ENCODE data around the gene ANO1.

Gene ANO1

DNA sequence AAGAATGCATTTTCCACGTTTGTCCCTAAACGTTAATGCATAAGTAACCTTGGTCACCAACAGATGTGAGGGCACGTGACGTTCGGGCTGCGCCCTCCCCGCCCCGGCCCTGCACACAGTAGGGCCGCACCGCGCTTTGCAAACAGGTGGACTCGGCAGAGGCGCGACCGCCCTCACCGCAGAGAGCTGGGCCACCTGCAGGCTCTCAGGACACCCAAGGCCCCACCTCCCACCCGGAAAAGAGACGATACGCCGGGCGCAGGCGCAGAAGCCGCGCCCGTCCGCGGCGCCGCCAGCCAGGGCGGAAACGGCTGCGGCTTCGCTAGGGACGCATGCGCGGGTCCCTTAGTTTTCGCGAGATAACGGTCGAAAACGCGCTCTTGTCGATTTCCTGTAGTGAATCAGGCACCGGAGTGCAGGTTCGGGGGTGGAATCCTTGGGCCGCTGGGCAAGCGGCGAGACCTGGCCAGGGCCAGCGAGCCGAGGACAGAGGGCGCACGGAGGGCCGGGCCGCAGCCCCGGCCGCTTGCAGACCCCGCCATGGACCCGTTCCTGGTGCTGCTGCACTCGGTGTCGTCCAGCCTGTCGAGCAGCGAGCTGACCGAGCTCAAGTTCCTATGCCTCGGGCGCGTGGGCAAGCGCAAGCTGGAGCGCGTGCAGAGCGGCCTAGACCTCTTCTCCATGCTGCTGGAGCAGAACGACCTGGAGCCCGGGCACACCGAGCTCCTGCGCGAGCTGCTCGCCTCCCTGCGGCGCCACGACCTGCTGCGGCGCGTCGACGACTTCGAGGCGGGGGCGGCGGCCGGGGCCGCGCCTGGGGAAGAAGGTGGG is 125.0 kb downstream of the ANO1 start, which contains the start of gene FADD:
FADD (plus strand) TSS at position 377 of the 831 bp plus-strand sequence; CDS start at position 541, 164 bp downstream.
- TF ChIP-seq, protein P1, sequence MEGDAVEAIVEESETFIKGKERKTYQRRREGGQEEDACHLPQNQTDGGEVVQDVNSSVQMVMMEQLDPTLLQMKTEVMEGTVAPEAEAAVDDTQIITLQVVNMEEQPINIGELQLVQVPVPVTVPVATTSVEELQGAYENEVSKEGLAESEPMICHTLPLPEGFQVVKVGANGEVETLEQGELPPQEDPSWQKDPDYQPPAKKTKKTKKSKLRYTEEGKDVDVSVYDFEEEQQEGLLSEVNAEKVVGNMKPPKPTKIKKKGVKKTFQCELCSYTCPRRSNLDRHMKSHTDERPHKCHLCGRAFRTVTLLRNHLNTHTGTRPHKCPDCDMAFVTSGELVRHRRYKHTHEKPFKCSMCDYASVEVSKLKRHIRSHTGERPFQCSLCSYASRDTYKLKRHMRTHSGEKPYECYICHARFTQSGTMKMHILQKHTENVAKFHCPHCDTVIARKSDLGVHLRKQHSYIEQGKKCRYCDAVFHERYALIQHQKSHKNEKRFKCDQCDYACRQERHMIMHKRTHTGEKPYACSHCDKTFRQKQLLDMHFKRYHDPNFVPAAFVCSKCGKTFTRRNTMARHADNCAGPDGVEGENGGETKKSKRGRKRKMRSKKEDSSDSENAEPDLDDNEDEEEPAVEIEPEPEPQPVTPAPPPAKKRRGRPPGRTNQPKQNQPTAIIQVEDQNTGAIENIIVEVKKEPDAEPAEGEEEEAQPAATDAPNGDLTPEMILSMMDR (IDR thresholded peaks at IDR 0.05), result no peak
- TF ChIP-seq ZFX (IDR thresholded peaks at IDR 0.05; ENCODE audit: borderline replicate concordance), result no peak
- peak within 1 kb of the TSS; percentile 86 for H3K27ac ChIP-seq

DNA sequence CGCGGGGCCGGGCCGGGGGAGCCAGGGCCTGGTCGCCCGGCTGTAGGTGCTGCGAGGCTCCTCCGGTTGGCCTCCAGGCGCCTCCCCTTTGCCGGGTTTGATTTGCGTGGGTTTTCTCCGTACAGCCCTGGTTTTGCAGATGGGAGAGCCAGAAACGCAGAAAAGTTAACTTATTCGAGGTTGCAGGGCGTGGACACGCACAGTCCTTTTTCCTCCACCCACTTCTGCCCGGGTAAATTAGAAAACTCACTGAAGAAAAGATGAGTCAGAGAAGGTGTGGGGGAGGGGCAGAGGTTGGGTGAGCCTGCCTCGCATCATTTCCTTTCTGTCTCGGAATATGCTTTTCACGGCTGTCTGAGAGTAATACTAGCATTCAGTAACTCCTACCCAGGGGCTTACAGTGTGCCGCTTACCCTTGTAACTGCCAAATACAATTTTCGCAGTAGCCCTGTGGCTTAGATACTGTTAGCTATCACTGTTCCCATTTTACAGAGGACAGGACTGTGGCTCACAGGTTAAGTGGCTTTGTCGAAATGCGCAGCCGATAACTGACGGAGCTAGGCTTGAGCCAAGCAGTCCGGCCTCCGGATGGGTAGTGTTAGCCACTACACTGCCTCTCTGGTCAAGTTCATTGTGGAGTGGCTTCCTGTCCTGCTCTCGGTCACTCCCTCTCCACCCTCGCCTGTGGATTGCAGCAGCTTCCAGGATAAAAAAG is 125.8 kb downstream of the ANO1 start:
- TF ChIP-seq, protein P1 (IDR thresholded peaks at IDR 0.05), result no peak
- TF ChIP-seq ZFX (IDR thresholded peaks at IDR 0.05; ENCODE audit: borderline replicate concordance), result no peak

DNA sequence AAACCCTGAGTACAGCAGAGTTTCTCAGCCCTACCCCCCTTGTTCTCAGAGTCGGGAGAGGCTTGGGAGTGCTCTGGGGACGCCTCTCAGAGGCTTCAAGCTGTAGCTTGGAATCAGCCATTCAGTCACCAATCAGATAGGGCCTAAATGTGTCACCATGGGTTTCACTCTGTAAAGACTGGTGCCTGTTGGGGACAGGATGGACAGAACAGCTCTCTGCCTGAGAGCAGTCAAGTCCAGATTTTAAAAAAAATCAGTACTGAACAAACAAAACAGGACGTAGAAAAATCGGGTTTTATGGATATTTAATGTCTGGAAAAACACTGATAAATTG is 126.3 kb downstream of the ANO1 start:
- TF ChIP-seq, protein P1 (IDR thresholded peaks at IDR 0.05), result no peak
- TF ChIP-seq ZFX (IDR thresholded peaks at IDR 0.05; ENCODE audit: borderline replicate concordance), result no peak
- peak overlapping the region; percentile 86 for H3K27ac ChIP-seq

More for the DNA sequence above, 125.8 kb downstream of the ANO1 start:
- H3K27ac ChIP-seq, result peak overlapping the region; percentile 86

DNA sequence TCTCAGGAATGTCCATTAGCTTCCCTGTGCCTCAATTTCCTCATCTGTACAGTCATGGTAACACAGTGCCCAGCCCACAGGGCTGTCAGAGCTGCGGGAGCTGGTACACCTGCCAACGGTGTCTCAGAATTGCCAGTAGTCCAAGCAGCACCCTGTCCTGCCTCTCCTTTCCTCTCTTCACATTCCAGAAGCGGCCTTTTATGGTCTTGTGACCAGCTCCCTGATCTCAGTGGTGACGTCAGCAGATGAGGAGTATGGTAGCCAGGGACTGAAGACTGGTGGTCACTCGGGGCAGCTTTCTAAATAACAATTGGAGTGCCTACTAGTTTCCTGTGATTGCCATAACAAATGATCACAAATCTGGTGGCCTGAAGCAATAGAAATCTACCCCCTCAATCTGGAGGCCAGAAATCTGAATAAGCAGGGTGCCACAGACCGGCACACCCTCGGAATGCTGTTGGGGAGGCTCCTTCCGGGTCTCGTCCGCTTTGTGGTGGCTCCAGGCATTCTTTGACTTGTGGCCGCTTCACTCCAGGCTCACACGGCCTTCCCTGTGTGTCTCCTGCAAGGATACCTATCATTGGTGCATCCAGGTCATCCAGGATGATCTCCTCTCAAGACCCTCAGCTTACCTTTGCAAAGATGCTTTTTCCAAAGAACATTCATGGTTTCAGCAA is 127.1 kb downstream of the ANO1 start:
- TF ChIP-seq ZFX (IDR thresholded peaks at IDR 0.05; ENCODE audit: borderline replicate concordance), result no peak
- TF ChIP-seq, protein P1 (IDR thresholded peaks at IDR 0.05), result no peak

DNA sequence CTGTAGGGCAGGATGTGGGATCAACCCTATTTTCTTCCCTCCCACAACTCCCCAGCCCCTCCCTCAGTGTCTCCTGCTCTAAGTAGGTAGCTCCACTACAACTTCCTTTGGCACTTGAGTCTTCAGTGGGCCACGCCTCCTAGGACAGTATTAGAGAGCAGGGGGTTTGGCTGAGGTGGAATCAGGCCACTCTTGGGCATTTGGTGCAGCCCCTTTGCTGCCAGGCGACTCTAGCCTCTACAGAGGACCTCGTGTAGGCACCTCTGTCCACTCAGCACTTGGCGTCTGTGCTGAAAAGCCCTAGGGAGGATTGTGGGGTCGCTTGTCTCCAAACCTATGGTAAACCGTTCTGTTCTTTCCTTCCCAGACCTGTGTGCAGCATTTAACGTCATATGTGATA is 127.6 kb downstream of the ANO1 start:
- TF ChIP-seq, protein P1 (IDR thresholded peaks at IDR 0.05), result no peak
- no peak for TF ChIP-seq ZFX (IDR thresholded peaks at IDR 0.05; ENCODE audit: borderline replicate concordance)
- H3K27ac ChIP-seq, result no peak overlapping the region

More for the DNA sequence above, 127.1 kb downstream of the ANO1 start:
- no peak overlapping the region for H3K27ac ChIP-seq

DNA sequence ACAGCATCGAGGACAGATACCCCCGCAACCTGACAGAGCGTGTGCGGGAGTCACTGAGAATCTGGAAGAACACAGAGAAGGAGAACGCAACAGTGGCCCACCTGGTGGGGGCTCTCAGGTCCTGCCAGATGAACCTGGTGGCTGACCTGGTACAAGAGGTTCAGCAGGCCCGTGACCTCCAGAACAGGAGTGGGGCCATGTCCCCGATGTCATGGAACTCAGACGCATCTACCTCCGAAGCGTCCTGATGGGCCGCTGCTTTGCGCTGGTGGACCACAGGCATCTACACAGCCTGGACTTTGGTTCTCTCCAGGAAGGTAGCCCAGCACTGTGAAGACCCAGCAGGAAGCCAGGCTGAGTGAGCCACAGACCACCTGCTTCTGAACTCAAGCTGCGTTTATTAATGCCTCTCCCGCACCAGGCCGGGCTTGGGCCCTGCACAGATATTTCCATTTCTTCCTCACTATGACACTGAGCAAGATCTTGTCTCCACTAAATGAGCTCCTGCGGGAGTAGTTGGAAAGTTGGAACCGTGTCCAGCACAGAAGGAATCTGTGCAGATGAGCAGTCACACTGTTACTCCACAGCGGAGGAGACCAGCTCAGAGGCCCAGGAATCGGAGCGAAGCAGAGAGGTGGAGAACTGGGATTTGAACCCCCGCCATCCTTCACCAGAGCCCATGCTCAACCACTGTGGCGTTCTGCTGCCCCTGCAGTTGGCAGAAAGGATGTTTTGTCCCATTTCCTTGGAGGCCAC is 128.3 kb downstream of the ANO1 start:
- TF ChIP-seq ZFX (IDR thresholded peaks at IDR 0.05; ENCODE audit: borderline replicate concordance), result no peak
- TF ChIP-seq, protein P1 (IDR thresholded peaks at IDR 0.05), result no peak
- no peak overlapping the region for H3K27ac ChIP-seq
